ENCODE measurements around the gene SPOCK1. TPM values are rescaled to one million over a fixed set of nuclear protein-coding genes. Genes with fewer than 3 reads are reported as not detected.

The SPOCK1 gene
- total and polyA plus RNA-seq, 2 of the 13 experiments (the other 11 are each of a cell fraction or from before 2014, with no cell fraction given), result 0.18 to 0.29 TPM

- POLR2A ChIA-PET, result no interaction called here
- in situ Hi-C loops (cut with HindIII; ENCODE audit: extremely low pct_ligation_motif_present, low pct_unique_long_range_greater_than_20kb) (no loop called here), intact Hi-C loops (cut with micrococcal nuclease; ENCODE audit: unreplicated experiment) (no loop called here)
- H3K36me3 ChIP-seq (replicated peaks in 1 of 2; ENCODE audit: control insufficient read depth in 1 of 2, insufficient read depth in 2 of 2, low read length in 2 of 2), result no peaks in the 10 kb centered on the region
- no peak for DNase-seq (ENCODE audit: low spot score)
- H3K27me3 ChIP-seq (ENCODE audit: control insufficient read depth in 1 of 2, insufficient read depth in 2 of 2, low read length in 2 of 2), result peaks cover 0 to 4% of the 10 kb centered on the region in 2 experiments; a peak in 1 of 5 replicates
- no peak overlapping the region for H3K27ac ChIP-seq (ENCODE audit: extremely low read length, insufficient read depth, low read length)
- 13% methylated on average over 4 of the region's 8 CpGs for WGBS (ENCODE audit: low lambda C conversion rate)
- H3K9me3 ChIP-seq (ENCODE audit: low read length), result no peaks in the 10 kb centered on the region
- no peak overlapping the region for H2AFZ ChIP-seq (ENCODE audit: low read length)
- no peaks in the 10 kb centered on the region for H3K4me1 ChIP-seq (ENCODE audit: insufficient read depth, low read length)
- no peaks in the 10 kb centered on the region for H3K79me2 ChIP-seq (ENCODE audit: insufficient read depth, low read length)
- H3K4me2 ChIP-seq (ENCODE audit: low read depth, low read length), result no peak overlapping the region
- no peak for ATAC-seq
- no peaks in the 10 kb centered on the region for H4K20me1 ChIP-seq (ENCODE audit: insufficient read depth, low read length)
- CTCF ChIA-PET (ENCODE audit: low intra/inter-chr PET ratio, low total read pairs), result no interaction called here
- H3K9ac ChIP-seq (ENCODE audit: insufficient read depth, low read depth, low read length), result no peak overlapping the region
- BruUV-seq (replicated peaks), result no TSS peak
- no peak overlapping the region for H3K4me3 ChIP-seq (replicated peaks in 1 of 3; ENCODE audit: insufficient read depth in 1 of 3, low read depth in 2 of 3, low read length in 3 of 3)
- FAIRE-seq, result no peak
- TF ChIP-seq, protein P1, sequence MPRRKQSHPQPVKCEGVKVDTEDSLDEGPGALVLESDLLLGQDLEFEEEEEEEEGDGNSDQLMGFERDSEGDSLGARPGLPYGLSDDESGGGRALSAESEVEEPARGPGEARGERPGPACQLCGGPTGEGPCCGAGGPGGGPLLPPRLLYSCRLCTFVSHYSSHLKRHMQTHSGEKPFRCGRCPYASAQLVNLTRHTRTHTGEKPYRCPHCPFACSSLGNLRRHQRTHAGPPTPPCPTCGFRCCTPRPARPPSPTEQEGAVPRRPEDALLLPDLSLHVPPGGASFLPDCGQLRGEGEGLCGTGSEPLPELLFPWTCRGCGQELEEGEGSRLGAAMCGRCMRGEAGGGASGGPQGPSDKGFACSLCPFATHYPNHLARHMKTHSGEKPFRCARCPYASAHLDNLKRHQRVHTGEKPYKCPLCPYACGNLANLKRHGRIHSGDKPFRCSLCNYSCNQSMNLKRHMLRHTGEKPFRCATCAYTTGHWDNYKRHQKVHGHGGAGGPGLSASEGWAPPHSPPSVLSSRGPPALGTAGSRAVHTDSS (CRISPR knock-in tag; conservative IDR thresholded peaks at IDR 0.05), result no peak
- TF ChIP-seq KDM1A (CRISPR knock-in tag; IDR thresholded peaks at IDR 0.05) (no peak), ZNF143 (CRISPR knock-in tag; IDR thresholded peaks at IDR 0.05) (no peak), GABPA (IDR thresholded peaks at IDR 0.05; ENCODE audit: low read depth, low read length) (no peak), GABPA (CRISPR knock-in tag; IDR thresholded peaks at IDR 0.05; ENCODE audit: low read depth) (no peak), TAF15 (IDR thresholded peaks at IDR 0.05; ENCODE audit: low read depth, low read length, poor library complexity, severe bottlenecking) (no peak), HINFP (CRISPR knock-in tag; IDR thresholded peaks at IDR 0.05; ENCODE audit: low read depth) (no peak), ZMYM2 (CRISPR knock-in tag; IDR thresholded peaks at IDR 0.05) (no peak), TBX3 (IDR thresholded peaks at IDR 0.05; ENCODE audit: borderline replicate concordance) (no peak), STAG1 (CRISPR knock-in tag; IDR thresholded peaks at IDR 0.05) (no peak), SKIL (CRISPR knock-in tag; IDR thresholded peaks at IDR 0.05; ENCODE audit: borderline replicate concordance) (no peak), MEIS2 (CRISPR knock-in tag; IDR thresholded peaks at IDR 0.05) (no peak), ATF7 (IDR thresholded peaks at IDR 0.05) (no peak), ATF7 (CRISPR knock-in tag; IDR thresholded peaks at IDR 0.05) (no peak), ZHX1 (CRISPR knock-in tag; IDR thresholded peaks at IDR 0.05; ENCODE audit: low read depth) (no peak)
- TF ChIP-seq, protein P2, sequence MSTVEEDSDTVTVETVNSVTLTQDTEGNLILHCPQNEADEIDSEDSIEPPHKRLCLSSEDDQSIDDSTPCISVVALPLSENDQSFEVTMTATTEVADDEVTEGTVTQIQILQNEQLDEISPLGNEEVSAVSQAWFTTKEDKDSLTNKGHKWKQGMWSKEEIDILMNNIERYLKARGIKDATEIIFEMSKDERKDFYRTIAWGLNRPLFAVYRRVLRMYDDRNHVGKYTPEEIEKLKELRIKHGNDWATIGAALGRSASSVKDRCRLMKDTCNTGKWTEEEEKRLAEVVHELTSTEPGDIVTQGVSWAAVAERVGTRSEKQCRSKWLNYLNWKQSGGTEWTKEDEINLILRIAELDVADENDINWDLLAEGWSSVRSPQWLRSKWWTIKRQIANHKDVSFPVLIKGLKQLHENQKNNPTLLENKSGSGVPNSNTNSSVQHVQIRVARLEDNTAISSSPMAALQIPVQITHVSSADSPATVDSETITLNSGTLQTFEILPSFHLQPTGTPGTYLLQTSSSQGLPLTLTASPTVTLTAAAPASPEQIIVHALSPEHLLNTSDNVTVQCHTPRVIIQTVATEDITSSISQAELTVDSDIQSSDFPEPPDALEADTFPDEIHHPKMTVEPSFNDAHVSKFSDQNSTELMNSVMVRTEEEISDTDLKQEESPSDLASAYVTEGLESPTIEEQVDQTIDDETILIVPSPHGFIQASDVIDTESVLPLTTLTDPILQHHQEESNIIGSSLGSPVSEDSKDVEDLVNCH (CRISPR knock-in tag; IDR thresholded peaks at IDR 0.05), result no peak
Measured at GRCh38 chr5:137146402-137146890, 352.7 kb downstream of the SPOCK1 start.
